GM15510 (cell line): Measurements from ENCODE around the gene CHN1.

Experiments used
- POLR2A ChIP-seq: IDR thresholded peaks from 3 replicates; pipeline ENCODE4 v1.6.1; 2011; ENCODE audit warnings: borderline replicate concordance; ENCODE audit not compliant: insufficient read length; ENCODE audit errors: extremely low read depth

The CHN1 gene

DNA sequence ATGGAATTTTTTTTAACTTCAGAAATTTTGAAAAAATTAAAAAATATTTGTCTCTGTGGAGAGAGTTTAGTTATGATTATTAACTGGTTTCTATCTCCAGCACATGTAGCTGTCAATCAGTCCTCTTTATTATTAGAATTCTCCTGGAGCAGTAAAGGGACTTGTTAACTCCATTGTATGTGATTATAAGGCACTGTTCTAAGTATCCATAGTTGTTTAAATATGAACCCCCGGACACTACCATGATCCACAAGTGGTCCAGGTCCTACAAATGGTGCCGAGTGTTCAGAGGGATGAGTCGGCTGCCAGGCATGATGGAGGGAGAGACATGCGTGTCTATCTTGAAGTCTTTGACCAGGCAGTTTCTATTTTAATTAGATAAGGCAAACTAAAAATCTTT lies 241.4 kb downstream of the CHN1 start:
- TF ChIP-seq POLR2A, result no peak

DNA sequence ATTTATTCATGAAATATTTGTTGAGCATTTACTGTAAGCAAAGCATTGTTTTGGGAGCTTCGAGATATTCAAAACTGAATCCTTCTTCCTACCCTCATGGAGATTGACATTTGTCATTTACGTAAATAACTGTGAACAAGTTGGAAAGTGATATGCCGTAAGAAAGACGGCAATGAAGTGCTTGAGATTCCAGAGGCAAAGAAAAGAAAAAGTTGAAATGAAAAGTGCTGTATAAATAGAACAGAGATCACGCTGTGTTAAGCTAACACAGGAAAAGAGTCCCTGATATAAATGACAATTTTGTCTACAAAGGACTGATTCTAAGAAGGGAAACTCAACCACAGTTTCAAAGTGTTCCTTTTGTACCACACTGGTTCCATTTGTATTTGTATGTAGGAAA lies 242.7 kb downstream of the CHN1 start:
- no peak for TF ChIP-seq POLR2A

DNA sequence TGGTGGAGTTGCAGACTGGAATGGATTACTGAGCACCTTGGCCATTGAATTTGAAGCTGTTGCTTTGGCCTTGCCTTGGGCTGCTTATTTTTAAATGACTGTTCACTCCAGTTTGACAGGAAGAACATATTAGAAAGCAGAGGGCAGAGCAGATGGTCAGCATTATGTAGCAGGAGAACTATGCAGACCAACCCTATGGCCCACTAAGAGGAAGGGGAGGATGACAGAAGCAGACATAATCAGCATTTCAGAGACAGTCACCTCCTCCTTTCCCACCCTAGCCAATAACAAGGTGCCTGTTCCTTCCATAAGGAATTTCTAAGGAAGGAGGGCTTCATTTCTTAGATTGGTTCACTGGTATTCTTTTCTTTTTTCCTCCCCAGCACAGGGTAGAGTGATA lies 243.3 kb downstream of the CHN1 start:
- no peak for TF ChIP-seq POLR2A

DNA sequence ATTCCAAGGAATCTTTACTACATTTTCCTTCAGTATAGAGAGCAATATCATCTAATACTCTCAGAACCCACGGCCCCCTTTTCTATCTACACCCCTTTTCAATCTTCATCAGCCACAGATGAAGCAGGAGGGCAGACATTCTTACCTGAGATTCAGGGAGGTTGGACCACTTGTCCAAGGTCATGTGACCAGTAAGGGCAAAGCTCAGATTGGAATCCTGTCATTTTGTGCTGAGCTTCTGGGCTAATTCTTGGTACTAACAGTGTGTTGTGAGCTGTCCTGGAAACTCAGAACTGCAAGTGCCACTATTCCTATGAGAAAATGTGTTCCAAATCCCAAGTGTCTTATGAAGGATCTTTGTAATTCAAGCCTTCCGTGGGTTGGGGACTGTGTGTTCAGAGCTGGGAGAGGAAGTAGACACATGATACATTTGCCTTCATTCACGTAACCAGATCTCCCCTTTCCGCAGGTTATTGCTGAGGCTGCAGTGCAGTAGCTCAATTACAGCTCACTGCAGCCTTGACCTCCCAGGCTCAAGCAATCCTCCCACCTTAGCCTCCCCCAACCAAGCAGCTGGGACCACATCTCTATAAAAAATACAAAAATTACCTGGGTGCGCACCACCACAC lies 244.2 kb downstream of the CHN1 start:
- TF ChIP-seq POLR2A, result no peak

DNA sequence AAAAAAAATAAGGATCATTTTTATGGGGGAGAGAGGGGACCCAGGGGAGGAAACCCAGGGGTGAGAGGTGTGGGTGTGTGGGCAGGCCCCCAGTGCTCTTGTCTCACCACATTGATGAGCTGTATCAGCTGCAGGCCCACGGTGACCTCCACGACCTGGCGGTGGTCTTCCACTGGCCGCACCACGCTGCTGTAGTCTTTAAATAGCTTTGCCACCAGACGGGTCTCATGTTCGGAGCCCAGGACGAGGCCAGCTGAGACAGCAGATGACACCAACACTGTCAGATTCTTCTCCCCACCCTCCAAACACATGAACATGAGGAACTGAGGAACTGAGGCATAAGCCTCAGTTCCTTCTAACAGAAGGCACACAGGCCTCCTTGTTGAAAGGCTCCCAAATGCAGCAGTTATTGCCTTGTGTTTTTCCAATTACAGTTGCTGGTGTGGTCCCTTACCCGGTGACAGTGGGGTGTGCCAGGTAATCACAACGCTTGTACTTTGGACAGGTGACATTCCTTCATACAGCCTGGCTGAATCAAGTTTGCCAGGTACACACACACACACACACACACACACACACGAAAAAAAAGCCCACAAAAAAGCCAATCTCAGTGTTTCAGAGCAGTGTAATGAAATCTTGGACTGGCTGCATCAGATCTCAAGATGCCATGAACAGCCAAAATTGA lies 245.7 kb downstream of the CHN1 start:
- no peak for TF ChIP-seq POLR2A

DNA sequence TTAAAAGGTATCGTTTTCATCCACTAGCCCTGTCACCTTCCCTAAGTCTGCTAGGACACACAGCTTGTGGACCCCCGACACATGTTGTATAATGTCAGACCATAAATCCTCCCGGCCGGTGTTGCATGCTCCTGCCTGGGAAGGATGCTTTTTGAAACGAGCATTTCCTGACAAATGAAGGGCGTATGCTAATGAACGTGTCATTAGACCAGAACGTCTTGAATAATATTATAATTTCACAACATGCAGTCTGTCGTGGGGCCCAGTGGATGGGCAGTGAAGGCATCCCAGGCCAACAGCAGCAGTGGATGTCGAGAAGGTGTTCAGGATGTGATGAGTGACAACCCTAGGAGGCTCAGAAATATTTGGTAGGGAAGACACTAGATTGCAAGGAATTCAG lies 248.4 kb downstream of the CHN1 start:
- TF ChIP-seq POLR2A, result no peak

DNA sequence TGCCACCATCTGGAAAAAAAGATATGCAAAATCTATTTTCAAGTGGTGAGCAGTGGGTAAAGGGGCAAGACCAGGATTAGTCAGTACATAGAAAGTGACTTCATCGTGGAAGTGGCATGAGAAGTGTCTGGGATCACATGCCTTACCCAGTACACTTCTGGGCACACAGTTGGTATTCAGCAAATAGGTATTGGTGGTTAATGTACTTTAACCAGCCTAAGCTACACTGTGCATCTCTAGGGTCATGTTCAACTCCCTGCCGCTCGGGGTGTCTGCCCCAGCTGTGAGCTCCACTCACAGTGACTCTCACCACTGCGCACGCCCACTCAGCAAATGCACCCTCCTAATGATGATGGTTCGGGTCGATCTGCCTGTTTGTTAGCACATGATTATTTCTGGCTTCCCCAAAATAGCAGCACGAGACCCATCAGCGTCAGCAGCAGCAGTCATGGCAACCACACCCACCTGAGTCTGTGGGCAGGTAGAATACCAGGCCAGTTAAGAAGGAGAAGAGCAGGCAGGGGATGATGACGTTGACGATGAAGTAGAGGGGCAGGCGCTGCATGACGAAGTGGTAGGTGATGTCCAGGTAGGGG lies 252.0 kb downstream of the CHN1 start:
- TF ChIP-seq POLR2A, result no peak

DNA sequence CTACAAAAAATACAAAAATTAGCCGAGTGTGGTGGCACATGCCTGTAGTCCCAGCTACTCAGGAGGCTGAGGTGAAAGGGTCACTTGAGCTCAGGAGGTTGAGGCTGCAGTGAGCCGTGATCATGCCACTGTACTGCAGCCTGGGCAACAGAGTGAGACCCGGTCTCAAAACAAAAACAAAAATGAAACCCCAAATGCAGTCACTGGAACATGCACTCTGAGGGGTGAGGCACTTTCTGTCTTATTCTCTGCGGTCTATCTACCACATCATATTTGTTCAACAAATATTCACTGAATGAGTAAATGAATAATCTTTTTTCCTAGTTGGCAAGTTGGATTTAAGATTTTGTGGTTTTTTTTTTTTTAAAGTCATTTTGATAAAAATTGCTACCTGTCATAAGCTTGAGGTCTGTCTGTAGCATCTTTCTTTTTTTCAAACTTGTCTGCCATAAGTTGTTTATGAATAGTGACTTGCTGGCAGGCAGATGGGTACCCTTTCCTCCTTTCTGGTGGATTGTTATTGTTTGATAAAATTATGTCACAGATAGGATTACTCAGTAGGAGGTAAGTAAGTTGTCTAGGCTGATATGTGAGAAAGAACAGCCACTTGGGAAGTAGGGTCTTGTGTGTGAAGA lies 252.7 kb downstream of the CHN1 start:
- TF ChIP-seq POLR2A, result no peak

DNA sequence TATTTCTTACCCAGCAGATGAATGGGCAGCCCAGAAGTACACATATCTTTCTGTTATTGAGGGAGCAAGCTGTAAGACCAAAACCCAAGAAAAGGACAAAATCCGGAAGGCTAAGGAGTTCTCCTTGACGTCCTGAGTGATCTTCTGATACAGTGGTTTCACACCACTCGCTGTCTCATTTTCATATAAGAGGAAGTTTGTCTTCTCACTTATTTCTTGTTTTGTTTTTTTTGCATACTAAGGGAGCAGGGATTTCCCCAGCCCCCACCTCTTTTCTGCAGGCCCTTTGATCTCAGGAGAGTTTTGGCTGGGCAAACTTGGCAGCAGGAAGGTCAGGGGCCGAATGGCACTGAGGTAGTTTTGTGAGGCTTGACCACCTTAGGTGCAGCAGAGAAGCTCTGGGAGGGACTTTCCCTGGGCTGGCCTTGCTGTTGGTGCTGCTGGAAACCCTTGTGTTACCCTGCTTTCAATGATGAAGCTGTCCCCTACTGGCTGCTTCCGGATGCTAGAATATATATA lies 254.2 kb downstream of the CHN1 start:
- no peak for TF ChIP-seq POLR2A

DNA sequence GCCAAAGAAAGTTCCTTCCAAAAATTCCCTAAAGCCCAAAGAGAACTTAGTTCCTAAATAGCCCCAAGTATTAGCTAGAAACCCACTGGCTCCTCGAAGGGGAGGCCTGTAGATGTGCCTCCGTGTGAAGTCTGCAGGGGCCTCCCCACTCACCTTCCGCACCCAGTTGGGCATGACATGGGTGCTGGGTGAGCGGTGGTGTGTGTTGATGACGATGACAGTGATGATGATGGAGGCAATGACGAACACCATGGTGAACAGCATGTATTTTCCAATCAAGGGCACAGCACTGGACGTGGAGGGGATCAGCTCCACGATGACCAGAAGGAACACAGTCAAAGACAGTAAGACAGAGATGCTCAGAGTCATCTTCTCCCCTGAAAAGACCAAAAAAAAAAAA lies 255.4 kb downstream of the CHN1 start:
- TF ChIP-seq POLR2A, result no peak

DNA sequence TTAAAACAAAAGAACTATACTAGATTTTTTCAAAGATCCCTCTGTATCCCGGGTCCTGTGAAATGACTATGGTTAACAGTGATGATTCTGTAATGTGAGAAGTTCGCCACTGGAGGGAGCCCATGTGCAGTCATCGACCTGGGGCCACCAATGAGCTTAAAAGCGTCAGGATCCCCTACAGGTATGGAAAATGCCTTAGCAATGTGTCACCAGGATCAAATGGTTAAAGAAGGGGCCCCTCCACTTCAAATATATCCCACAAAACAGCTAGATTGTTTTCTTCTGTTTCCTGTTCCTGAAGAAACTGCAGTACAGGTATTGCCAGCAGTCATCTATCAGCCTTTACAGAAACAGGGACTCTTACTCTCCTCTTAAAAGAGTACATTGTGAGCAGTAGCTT lies 256.2 kb downstream of the CHN1 start:
- TF ChIP-seq POLR2A, result no peak
